OCI-M2 (cell line): ENCODE measurements around the gene OXSM.

ENCODE experiments used
- DNase-seq: peaks from one replicate; lab custom pipeline; 2025; ENCODE audit not compliant: unreplicated experiment; lab: John Stamatoyannopoulos, UW

OXSM gene

DNA sequence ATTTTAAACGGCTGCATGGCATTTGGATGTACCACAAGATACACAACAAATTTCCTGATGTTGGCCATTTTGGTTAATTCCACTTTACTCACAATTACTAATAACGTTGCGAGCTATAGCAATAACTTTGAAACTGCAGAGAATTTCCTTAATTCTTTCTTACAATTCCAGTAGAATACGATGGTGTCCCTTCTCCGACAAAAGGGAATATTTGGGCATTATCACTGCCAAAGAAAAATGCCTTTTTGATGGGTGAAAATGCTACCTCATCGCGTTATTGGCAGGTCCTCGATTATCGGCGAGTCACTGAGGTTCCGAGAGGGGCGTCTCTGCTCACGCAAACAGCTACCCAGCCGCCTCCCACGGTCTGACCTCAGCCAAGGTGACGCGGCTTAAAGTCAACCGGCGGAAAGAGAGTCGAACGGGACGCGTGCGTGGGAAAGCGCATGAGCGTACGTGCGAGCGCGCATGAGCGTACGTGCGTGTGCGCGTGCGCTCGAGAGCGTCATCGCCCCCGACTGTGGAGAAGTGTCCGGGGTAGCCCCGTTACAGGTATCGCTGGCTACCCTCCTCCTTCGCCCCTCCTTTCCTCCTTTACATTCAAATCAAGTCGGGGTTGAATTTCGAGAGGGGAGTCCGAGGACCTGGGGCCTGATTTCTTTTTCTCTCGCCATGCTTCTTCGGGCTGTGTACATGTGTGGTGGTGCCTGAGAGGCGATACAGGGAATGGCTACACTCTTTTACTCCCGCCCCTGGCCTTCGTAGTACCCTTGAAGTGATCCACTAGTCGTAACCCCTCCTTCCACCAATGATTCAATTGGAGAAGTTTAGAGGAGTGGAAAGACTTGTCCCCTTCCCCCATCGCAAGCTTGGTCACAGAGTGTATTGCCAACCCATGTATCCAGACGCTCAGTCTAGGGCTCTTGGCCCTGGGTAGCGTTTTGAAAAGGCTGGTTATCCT lies at the start of gene OXSM:
Gene OXSM (plus strand): TSS at position 495 of the 961 bp plus-strand sequence. CDS start 931 bp downstream, outside the sequence.
- peak; percentile 74 for DNase-seq

GRCh38 chr3:25744470-25744869 lies 45.4 kb upstream of the OXSM start:
- no peak for DNase-seq

DNA sequence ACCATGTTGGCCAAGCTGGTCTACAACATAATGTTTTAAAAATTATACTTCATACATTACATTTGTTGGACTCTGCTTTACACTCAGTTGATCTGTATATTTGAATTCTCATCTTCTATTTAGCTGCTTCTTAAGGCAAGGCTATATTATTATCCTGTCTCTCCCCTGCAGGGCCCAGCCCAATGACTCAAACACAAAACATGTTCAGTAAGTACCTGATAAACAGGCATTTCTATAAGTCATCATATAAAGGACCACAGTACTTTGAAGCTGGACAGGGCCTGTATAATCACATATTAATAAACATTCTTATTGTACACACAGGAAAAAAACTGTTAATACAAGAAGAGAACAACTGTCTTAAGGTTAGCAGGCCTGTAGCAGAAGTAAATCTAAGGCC lies 42.9 kb upstream of the OXSM start:
- DNase-seq = no peak

- DNase-seq = no peak
Measured at GRCh38 chr3:25748189-25748588, 41.7 kb upstream of the OXSM start.

DNA sequence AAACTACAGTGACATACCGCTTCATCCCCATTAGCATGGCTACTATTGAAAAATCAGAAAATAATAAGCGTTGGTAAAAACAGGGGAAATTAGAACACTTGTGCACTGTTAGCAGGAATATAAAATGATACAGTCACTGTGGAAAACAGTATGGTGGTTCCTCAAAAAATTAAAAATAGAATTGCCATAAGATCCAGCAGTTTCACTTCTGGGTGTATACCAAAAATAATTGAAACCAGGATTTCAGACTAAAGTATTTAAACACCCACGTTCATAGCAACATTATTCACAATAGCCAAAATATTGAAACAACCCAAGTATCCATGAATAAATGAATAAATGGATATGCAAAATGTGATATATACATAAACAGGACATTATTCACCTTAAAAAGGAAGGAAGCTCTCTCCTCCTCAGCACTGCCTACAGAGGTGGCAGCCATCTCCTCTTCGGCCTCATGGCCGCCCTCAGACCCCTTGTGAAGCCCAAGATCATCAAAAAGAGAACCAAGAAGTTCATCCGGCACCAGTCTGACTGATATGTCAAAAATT lies 40.8 kb upstream of the OXSM start:
- no peak for DNase-seq

DNA sequence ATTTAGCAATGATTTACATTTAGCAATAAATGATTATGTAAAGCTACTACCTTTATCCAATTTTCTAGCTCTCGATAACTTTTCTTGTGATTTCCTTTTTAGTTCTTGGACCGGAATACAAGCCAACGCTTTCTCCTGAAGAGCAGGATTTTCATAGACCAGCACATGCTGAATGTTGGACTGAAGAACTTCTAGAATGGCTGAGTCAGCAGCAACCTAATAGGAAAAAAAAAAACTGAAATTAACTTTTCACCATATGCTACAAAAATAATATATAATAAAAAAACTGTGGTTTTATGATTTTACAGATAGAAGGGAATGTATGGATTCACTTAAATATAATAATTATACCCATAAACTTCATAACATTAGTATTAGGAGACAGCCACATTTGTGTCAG lies 38.8 kb upstream of the OXSM start:
- no peak for DNase-seq

- no peak for DNase-seq
Measured at GRCh38 chr3:25751725-25752124, 38.2 kb upstream of the OXSM start.

GRCh38 chr3:25768851-25769250 lies 21.0 kb upstream of the OXSM start:
- no peak for DNase-seq

DNA sequence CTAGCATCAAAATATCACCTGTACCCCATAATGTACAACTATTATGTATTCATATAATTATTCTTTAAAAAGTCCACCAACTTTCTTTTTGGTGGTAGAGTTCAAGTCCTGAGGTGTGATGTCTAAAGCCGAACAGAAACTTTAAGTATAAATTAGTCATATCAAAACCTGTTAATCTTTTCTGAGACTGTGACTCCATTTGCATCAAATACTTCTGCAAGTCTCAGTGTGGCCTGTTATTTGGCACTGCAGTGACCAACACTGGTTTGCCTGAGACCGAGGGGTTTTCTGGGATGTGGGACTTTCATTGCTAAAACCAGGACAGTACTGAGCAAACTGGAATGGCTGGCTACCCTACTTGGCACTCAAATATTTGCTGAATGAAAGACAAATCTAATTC lies 14.0 kb upstream of the OXSM start:
- no peak for DNase-seq

- no peak for DNase-seq
Measured at GRCh38 chr3:25780618-25781017, 9.3 kb upstream of the OXSM start.

DNA sequence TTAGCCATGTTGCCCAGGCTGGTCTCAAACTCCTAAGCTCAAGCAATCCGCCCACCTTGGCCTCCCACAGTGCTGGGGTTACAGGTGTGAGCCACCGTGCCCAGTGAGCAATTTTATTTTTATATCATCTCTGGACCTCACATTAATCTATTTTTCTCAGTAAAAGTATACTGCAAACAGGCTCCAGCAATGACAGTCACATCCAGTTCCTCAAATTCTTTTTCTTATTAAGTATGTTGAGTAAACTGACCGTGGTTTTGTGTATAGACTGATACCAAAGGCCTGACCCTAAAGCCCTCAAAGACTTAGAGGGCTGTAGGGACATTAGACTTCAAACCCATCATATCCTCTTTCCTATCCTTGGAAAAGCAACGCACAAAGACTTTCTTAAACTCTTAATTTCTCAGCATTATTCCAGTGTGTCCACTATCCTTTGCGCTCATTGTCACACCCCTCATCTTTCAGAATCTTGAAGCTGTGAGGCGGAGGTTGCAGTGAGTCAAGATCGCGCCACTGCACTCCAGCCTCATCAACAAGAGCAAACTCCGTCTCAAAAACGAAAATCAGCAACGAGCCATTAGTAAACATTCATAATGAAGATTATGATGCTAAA lies 8.6 kb upstream of the OXSM start:
- DNase-seq = no peak

- DNase-seq = no peak
Measured at GRCh38 chr3:25781758-25782594, 7.9 kb upstream of the OXSM start.

DNA sequence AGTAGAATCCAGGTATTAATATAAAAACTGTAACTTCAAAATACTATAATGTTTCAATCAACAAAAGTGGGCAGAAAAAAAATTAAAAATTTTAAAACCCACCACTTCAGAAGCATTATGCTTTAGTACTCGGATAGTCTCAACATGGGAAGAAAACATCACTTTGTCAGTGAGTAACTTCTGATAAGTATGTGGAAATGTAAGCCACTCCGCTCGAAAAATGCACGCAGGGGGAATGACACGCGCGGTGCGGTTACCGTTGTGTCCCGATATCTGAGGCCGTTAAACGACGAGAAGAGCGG lies 7.3 kb upstream of the OXSM start:
- no peak for DNase-seq

DNA sequence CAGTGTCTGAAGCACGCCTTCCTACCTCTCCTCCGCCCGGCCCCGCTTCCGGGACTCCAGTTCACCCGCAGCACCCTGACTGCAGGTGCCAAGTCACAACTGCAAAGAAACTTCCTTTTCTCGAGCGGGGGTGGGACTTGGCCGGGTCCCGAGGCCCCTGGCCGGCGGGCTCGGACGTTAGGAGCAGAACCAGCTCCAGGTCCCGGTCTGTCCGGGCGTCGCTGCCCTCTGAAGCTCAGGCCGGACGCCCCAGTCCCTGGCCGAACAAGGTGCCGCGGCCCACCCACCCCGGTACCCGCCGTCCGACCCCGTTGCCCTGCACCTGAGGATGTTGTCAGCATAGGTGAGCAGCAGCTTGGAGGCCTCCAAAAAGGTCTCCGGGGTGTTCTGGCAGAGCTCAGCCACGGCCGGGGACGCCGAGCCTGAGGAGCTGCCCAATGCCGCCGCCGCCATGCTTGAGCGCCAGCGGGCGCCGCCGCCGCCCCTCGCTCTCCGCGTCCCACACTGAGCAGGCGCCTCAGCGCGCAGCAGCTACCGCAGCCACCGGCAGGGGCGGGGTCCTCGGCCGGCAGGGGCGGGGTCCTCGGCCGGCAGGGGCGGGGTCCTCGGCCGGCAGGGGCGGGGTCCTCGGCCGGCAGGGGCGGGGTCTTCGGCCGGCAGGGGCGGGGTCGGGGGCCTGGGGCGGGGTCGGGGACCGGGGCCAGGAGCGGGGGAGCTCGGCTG lies 6.8 kb upstream of the OXSM start, which contains the start of gene NGLY1:
Gene NGLY1 (minus strand): TSS at position 506 of the 723 bp plus-strand sequence. CDS start 53 bp downstream, at position 453.
- no peak for DNase-seq

DNA sequence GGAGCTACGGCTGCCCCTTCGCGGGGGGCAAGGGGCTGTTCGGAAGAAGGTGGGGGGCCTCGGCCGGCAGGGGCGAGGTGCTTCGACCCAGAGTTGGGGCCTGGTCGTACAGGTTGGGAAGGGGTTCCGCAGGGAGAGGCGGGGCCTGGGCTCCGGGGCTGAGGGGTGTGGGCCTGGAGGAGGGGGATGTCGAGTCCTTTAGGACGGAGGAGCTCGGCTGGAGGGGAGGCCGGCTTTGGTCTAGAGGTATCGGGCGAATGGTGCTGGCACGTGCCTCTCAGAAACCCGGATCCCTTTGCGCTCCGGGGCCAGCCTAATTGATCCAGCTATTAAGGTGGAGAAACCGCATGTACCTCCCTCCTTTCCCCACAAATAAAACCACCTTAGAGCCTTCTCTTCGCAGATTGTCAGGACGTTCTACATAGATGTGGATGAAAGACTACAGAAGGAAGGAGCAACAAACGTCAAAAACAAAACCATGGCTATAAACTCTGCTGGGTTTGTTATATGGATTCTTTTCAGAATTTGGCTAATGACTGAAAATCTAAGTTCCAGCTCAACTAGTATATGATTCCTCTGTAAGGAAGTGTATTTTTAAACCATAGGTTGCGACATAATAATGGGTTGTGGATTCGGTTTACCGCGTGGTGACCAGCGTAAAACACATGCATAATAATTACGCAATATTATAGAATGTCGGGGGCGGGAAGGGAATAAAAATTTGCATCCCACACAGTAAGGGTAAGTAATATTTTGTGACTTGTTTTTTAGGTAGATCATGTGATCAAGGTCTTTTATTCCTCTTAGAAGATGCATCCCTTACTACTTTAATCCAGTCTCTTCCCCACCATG lies 6.0 kb upstream of the OXSM start:
- peak; percentile 13 for DNase-seq

DNA sequence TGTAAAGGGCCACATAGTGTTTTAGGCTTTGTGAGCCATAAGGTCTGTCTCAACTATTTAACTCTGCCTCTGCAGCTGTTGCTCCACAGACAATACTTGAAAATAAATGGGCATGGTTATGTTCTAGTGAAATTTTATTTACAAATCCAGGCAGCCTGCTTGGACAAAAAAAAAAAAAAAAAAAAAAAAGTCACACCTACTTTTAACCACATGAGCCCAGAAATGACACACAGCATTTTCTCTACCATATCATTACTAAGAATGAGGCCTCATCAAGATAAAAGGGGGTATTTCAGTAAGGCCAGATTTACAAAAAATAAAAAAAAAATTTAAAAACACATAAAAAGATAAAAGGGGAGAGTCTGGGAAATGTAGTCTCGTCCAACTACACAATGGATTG lies 4.9 kb upstream of the OXSM start:
- no peak for DNase-seq

GRCh38 chr3:25785826-25786225 lies 4.1 kb upstream of the OXSM start:
- DNase-seq = no peak

DNA sequence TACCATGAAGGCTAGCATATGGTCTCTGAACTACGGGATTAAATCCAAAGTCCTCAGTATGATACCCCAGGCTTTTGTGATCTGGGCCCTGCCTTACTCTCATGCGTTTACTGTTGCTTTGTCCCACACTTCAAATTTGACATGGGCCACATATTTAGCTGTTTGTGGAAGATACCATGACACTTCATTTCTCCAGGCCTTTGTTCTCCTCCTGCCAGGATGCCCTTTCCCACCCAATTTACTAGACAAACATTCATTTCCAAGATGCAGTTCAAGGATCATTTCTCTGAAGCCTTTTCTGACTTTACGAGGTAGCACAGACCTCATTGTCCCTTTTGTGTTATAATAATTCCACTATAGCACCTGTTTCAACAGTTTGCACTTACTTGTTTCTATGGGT lies 2.2 kb upstream of the OXSM start:
- DNase-seq = no peak

- DNase-seq = no peak
Measured at GRCh38 chr3:25789209-25789595, 688 bp upstream of the OXSM start.

DNA sequence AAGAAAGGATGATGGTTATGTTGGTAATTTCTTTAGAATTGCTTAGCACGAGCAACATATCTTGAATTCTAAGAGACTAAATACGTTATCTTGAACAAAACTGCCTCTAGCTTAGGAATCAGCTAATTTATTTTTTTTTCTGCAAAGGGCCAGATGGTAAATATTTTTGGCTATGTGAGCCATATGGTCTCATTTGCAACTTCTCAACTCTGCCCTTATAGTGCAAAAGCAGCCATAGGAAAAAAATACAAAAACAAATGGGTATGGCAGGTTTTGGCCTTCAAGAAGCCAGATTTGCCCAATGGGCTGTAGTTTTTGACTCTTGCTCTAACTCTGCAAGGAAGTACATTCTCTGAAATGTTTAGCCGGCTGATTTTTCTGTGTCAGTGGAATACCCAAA lies 11.9 kb downstream of the OXSM start:
- no peak for DNase-seq
